Natural killer cell (primary cell): ENCODE data around the gene HNRNPF. TPM values are rescaled to one million over a fixed set of nuclear protein-coding genes. Genes with fewer than 3 reads are reported as not detected.

Experiments
- ATAC-seq, 3 donors: fragments of 150-1000 bp in 2 of 3; fragments of 200-7000 bp in 1 of 3; cut with Tn5 transposase; 1 replicate in 1 of 3; 2 replicates in 2 of 3; pipeline ENCODE4 v1.10.0; 2021; ENCODE audit warnings: mild to moderate bottlenecking in 2 of 3, moderate library complexity in 2 of 3
- DNase-seq, 2 donors: peaks; one replicate each; pipeline versions ENCODE4 v3.0.0 to v3.0.0-alpha.2; 2013 to 2021; ENCODE audit warnings: mixed read lengths in 1 of 2
- H3K27ac ChIP-seq: one replicate; pipeline ENCODE4 v1.5.1; 2013; ENCODE audit warnings: mild to moderate bottlenecking, low read length
- H3K27me3 ChIP-seq: one replicate; pipeline ENCODE4 v1.6.1; 2013; ENCODE audit warnings: low read length; ENCODE audit not compliant: control insufficient read depth, insufficient read depth
- H3K36me3 ChIP-seq: one replicate; pipeline ENCODE4 v1.6.1; 2013; ENCODE audit warnings: low read length; ENCODE audit not compliant: control insufficient read depth, insufficient read depth
- H3K4me1 ChIP-seq: one replicate; pipeline ENCODE4 v1.6.1; 2013; ENCODE audit warnings: low read length; ENCODE audit not compliant: control insufficient read depth, insufficient read depth
- H3K4me3 ChIP-seq: one replicate; pipeline ENCODE4 v1.5.1; 2013; ENCODE audit warnings: low read length
- H3K9me3 ChIP-seq: one replicate; pipeline ENCODE4 v1.6.1; 2013; ENCODE audit warnings: low read length; ENCODE audit not compliant: control insufficient read depth, insufficient read depth
- H3K27ac Mint-ChIP-seq, 2 donors: one replicate each; pipeline ENCODE4 v1.8.0; 2022; ENCODE audit warnings: mild to moderate bottlenecking in 2 of 2, mixed read lengths in 2 of 2, moderate library complexity in 1 of 2
- H3K27me3 Mint-ChIP-seq, 2 donors: one replicate each; pipeline ENCODE4 v1.8.0; 2022; ENCODE audit warnings: low read depth in 2 of 2, mixed read lengths in 2 of 2
- H3K36me3 Mint-ChIP-seq: one replicate; pipeline ENCODE4 v1.8.0; 2022; ENCODE audit warnings: mixed read lengths
- H3K4me1 Mint-ChIP-seq, 2 donors: one replicate each; pipeline ENCODE4 v1.8.0; 2022; ENCODE audit warnings: mixed read lengths in 2 of 2
- H3K4me3 Mint-ChIP-seq: one replicate; pipeline ENCODE4 v1.8.0; 2022; ENCODE audit warnings: mild to moderate bottlenecking, moderate library complexity, mixed read lengths
- H3K9me3 Mint-ChIP-seq, 2 donors: one replicate each; pipeline ENCODE4 v1.8.0; 2022; ENCODE audit warnings: mixed read lengths in 2 of 2
- WGBS: methylation state at CpG from one replicate; pipeline ENCODE4 v1.1.7; 2013; ENCODE audit warnings: missing lambda C conversion rate; ENCODE audit not compliant: insufficient coverage; 5-methylcytosine and 5-hydroxymethylcytosine counted together
- intact Hi-C: fragments of 100-400 bp; cut with micrococcal nuclease; formaldehyde crosslinking; loops from one replicate; pipeline ENCODE4 v1.14.2; 2022
- total RNA-seq, 4 donors: library from RNA; stranded (reverse); fragments of 120-200 nt in 1 of 4; gene quantifications; one replicate each; pipeline versions ENCODE4 v1.2.3 to v1.2.4, GENCODE V29; 2013 to 2022
- TF ChIP-seq, protein P1 (sequence below): fragments of 200-600 bp; IDR thresholded peaks from one replicate; pipeline ENCODE4 v1.8.0; 2022; ENCODE audit warnings: antibody characterized with exemption

The HNRNPF gene
- total RNA-seq, 3 donors from 2014 or later (not counting 1 experiment from before 2014, with no cell fraction given) = 122 to 160 (median 125) TPM

DNA sequence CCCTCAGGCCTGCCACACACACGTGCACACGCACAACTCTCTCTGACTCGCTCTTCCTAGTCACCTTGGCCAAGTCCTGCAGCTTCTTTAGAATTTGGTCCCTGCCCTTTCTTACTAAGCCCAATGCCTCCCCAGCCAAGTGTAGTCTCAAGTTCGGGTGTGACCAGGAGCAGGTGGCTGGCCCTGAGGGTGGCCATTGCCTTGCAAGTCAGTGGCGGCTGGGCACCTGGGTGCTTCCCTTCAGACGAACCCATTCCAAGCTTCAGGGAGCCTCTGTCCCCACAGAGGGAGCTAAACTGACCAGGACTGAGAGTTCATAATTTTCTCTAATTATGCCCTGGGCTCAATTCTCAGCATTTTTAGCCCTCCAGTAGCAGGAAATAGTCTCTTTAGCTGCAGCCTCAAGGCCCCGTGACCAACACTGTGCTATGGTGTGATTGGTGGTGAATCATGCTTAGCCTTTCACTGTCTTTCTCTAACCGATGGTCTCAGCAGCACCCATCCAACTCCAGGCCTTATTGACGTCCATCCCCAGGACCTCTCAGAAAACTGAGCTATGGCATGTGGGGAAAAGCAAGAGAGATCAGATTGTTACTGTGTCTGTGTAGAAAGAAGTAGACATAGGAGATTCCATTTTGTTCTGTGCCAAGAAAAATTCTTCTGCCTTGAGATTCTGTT, 72.2 kb downstream of the HNRNPF start:
- intact Hi-C loops = no loop called here
- no peak overlapping the region for H3K27ac Mint-ChIP-seq
- Histone ChIP-seq H3K9me3 (no peaks in the 10 kb centered on the region), H3K27ac (no peak overlapping the region), H3K36me3 (no peaks in the 10 kb centered on the region), H3K27me3 (no peaks in the 10 kb centered on the region), H3K4me3 (no peak overlapping the region), H3K4me1 (peaks cover 13% of the 10 kb centered on the region)
- H3K9me3 Mint-ChIP-seq = no peaks in the 10 kb centered on the region
- no peak overlapping the region for H3K4me3 Mint-ChIP-seq
- TF ChIP-seq, protein P1, sequence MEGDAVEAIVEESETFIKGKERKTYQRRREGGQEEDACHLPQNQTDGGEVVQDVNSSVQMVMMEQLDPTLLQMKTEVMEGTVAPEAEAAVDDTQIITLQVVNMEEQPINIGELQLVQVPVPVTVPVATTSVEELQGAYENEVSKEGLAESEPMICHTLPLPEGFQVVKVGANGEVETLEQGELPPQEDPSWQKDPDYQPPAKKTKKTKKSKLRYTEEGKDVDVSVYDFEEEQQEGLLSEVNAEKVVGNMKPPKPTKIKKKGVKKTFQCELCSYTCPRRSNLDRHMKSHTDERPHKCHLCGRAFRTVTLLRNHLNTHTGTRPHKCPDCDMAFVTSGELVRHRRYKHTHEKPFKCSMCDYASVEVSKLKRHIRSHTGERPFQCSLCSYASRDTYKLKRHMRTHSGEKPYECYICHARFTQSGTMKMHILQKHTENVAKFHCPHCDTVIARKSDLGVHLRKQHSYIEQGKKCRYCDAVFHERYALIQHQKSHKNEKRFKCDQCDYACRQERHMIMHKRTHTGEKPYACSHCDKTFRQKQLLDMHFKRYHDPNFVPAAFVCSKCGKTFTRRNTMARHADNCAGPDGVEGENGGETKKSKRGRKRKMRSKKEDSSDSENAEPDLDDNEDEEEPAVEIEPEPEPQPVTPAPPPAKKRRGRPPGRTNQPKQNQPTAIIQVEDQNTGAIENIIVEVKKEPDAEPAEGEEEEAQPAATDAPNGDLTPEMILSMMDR = no peak
- peaks cover 6 to 17% of the 10 kb centered on the region in 2 donors for H3K4me1 Mint-ChIP-seq
- H3K36me3 Mint-ChIP-seq = no peaks in the 10 kb centered on the region
- no peak for ATAC-seq
- DNase-seq = no peak
- 88% methylated on average over 8 of the region's 9 CpGs for WGBS
- peaks cover 25 to 27% of the 10 kb centered on the region in 2 donors for H3K27me3 Mint-ChIP-seq

DNA sequence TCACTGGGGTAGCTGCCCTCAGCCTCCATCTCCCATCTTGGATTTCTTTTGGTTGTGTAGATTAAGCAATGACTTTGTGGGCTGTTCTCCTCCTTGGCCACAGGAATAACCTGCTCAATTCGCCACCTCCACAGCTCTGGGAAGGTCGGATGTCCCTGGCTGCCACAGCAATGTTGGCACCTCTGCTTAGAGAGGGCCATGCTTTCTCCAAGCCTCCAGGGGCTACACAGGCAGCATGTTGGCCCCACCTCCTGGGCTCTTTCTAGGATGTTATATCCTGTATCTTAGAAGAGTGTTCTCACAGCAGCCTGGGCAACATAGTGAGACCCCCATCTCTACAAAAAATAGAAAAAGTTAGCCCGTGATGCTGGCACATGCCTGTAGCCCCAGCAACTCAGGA, 72.9 kb downstream of the HNRNPF start:
- no peaks in the 10 kb centered on the region for H3K9me3 Mint-ChIP-seq
- Histone ChIP-seq H3K4me1 (peaks cover 13% of the 10 kb centered on the region), H3K36me3 (no peaks in the 10 kb centered on the region), H3K27ac (no peak overlapping the region), H3K27me3 (no peaks in the 10 kb centered on the region), H3K9me3 (no peaks in the 10 kb centered on the region), H3K4me3 (no peak overlapping the region)
- intact Hi-C loops = no loop called here
- H3K4me1 Mint-ChIP-seq = peaks cover 8 to 19% of the 10 kb centered on the region in 2 donors
- 96% methylated on average over 3 of the region's 3 CpGs for WGBS
- no peak for DNase-seq
- TF ChIP-seq, protein P1 = no peak
- H3K4me3 Mint-ChIP-seq = no peak overlapping the region
- ATAC-seq = no peak
- no peak overlapping the region for H3K27ac Mint-ChIP-seq
- peaks cover 25 to 27% of the 10 kb centered on the region in 2 donors for H3K27me3 Mint-ChIP-seq
- H3K36me3 Mint-ChIP-seq = no peaks in the 10 kb centered on the region

Other genes starting within 250 kb of the HNRNPF start
- gene RASGEF1A, start 142.1 kb downstream of the HNRNPF start, total RNA-seq = 10 to 100 TPM in 2 of 3 donors, 1 to 10 TPM in 1; 9.3 to 12.9 (median 10.9) TPM
- gene FXYD4, start 37.5 kb downstream of the HNRNPF start, total RNA-seq = not detected
- gene ZNF487, start 27.9 kb upstream of the HNRNPF start, total RNA-seq = 10 to 100 TPM; 19.1 to 30.8 (median 22.8) TPM
- 1 to 10 TPM in 1 of 3 donors, under 1 TPM in 2; 0.85 to 1.4 (median 0.94) TPM for gene ZNF239, start 165.4 kb upstream of the HNRNPF start, total RNA-seq
- 1 to 10 TPM; 1.1 to 2.8 (median 1.4) TPM for gene ZNF485, start 197.3 kb upstream of the HNRNPF start, total RNA-seq
- 10 to 100 TPM; 19.1 to 28.9 (median 26.2) TPM for gene ZNF32, start 239.7 kb upstream of the HNRNPF start, total RNA-seq